K562 (cell line): ENCODE data around the gene VPS45. TPM values are rescaled to one million over a fixed set of nuclear protein-coding genes. Genes with fewer than 3 reads are reported as not detected.

Source experiments
- ATAC-seq: fragments of 200-7000 bp; cut with Tn5 transposase; 3 replicates; pipeline ENCODE4 v1.9.1; 2020; ENCODE audit warnings: moderate library complexity
- BruUV-seq: library from RNA; stranded (reverse); fragments of 400-500 nt; replicated peaks from 2 replicates; lab custom pipeline; 2021; lab: Mats Ljungman, UMichigan
- CTCF ChIA-PET: fragments of 300-600 bp; formaldehyde crosslinking; extraction: SDS; loops from one replicate; lab custom pipeline; 2021; ENCODE audit warnings: low intra/inter-chr PET ratio; lab: Yijun Ruan, JAX
- POLR2A ChIA-PET: fragments of 300-600, 350-650 bp; sonication (Branson Sonifier 250); formaldehyde crosslinking; extraction: SDS; loops from one replicate; lab custom pipeline; 2021; ENCODE audit warnings: antibody characterized with exemption, inconsistent platforms; lab: Yijun Ruan, JAX
- DNase-seq, 4 experiments: peaks; one replicate each; pipeline versions ENCODE4 v3.0.0 to v3.0.0-alpha.2; 2011 to 2018; ENCODE audit warnings: low spot score in 3 of 4, mixed read lengths in 3 of 4; ENCODE audit errors: extremely low read depth in 1 of 4
- FAIRE-seq: peaks from 2 replicates; lab custom pipeline; 2011; peaks lifted over from hg19 to GRCh38; lab: Jason Lieb, UNC
- H2AFZ ChIP-seq: 2 replicates; pipeline ENCODE4 v1.6.0; 2011; ENCODE audit warnings: low read depth, low read length, control low read depth, inconsistent platforms
- H3K27ac ChIP-seq: fragments of 200-600 bp; 3 replicates; pipeline ENCODE4 v1.8.0; 2011; ENCODE audit warnings: low read depth, mild to moderate bottlenecking, control low read depth, inconsistent platforms, low read length, moderate library complexity, mixed read lengths; ENCODE audit errors: extremely low read depth
- H3K27me3 ChIP-seq, 2 experiments: fragments of 300-600 bp in 1 of 2; 2 replicates in 1 of 2; 3 replicates in 1 of 2; pipeline versions ENCODE4 v1.6.0 to v1.8.0; 2011; ENCODE audit warnings: inconsistent platforms in 2 of 2, low read length in 2 of 2, mild to moderate bottlenecking in 1 of 2, mixed read lengths in 1 of 2, moderate library complexity in 1 of 2; ENCODE audit not compliant: control insufficient read depth in 2 of 2, insufficient read depth in 2 of 2
- H3K36me3 ChIP-seq: fragments of 300-600 bp; 3 replicates; pipeline ENCODE4 v1.8.0; 2011; ENCODE audit warnings: mild to moderate bottlenecking, low read length, inconsistent platforms; ENCODE audit not compliant: control insufficient read depth, insufficient read depth
- H3K4me1 ChIP-seq, 2 experiments: fragments of 200-600 bp in 1 of 2; replicated peaks in 1 of 2; 2 replicates in 1 of 2; 3 replicates in 1 of 2; pipeline versions ENCODE4 v1.5.1 to v1.8.0; 2011; ENCODE audit warnings: inconsistent platforms in 2 of 2, low read length in 2 of 2, mild to moderate bottlenecking in 1 of 2, mixed read lengths in 1 of 2, moderate library complexity in 1 of 2; ENCODE audit not compliant: control insufficient read depth in 2 of 2, insufficient read depth in 2 of 2
- H3K4me2 ChIP-seq: 2 replicates; pipeline ENCODE4 v1.6.1; 2011; ENCODE audit warnings: low read length, control low read depth, inconsistent platforms, mixed read lengths; ENCODE audit not compliant: insufficient read depth
- H3K4me3 ChIP-seq: fragments of 200-600 bp; sonication (generic), shearing (Covaris generic); 2 replicates; pipeline ENCODE4 v1.5.1; 2016; ENCODE audit warnings: control low read depth, inconsistent platforms
- H3K79me2 ChIP-seq: fragments of 200-600 bp; 3 replicates; pipeline ENCODE4 v1.8.0; 2011; ENCODE audit warnings: low read length, inconsistent platforms; ENCODE audit not compliant: control insufficient read depth, insufficient read depth
- H3K9ac ChIP-seq, 2 experiments: 2 replicates each; pipeline versions ENCODE4 v1.6.0 to v1.6.1; 2011; ENCODE audit warnings: low read depth in 2 of 2, low read length in 2 of 2, control low read depth in 1 of 2, inconsistent platforms in 1 of 2, mild to moderate bottlenecking in 1 of 2, mixed read lengths in 1 of 2; ENCODE audit not compliant: insufficient read depth in 1 of 2
- H3K9me1 ChIP-seq: one replicate; pipeline ENCODE4 v1.6.0; 2011; ENCODE audit warnings: inconsistent platforms, mild to moderate bottlenecking, low read length, moderate library complexity; ENCODE audit not compliant: control insufficient read depth, insufficient read depth
- H3K9me3 ChIP-seq: replicated peaks from 2 replicates; pipeline ENCODE4 v1.5.1; 2011; ENCODE audit warnings: low read depth, low read length, inconsistent platforms; ENCODE audit not compliant: control insufficient read depth, insufficient read depth
- H4K20me1 ChIP-seq: replicated peaks from 2 replicates; pipeline ENCODE4 v1.6.1; 2011; ENCODE audit warnings: low read length, inconsistent platforms, mixed read lengths; ENCODE audit not compliant: control insufficient read depth, insufficient read depth
- AFF4 ChIP-seq: sonication (generic); formaldehyde crosslinking; IDR thresholded peaks from 2 replicates; pipeline ENCODE4 v1.8.0; 2023; ENCODE audit warnings: mild to moderate bottlenecking, missing genetic modification reagents
- CEBPB ChIP-seq: fragments of 450-650 bp; IDR thresholded peaks from 2 replicates; pipeline ENCODE4 v1.6.1; 2016; ENCODE audit warnings: missing genetic modification characterization, missing compliant biosample characterization
- GTF2A2 ChIP-seq: IDR thresholded peaks from 2 replicates; pipeline ENCODE4 v1.6.1; 2016; ENCODE audit warnings: mild to moderate bottlenecking, missing genetic modification characterization, missing compliant biosample characterization
- HINFP ChIP-seq: fragments of 450-650 bp; conservative IDR thresholded peaks from 2 replicates; pipeline ENCODE4 v1.6.1; 2016; ENCODE audit warnings: missing genetic modification characterization, low read depth, mild to moderate bottlenecking, control low read depth, missing compliant biosample characterization
- THAP7 ChIP-seq: fragments of 250-450 bp; sonication (Bioruptor Pico); IDR thresholded peaks from 2 replicates; pipeline ENCODE4 v1.5.0; 2021
- ZC3H11A ChIP-seq: IDR thresholded peaks from 2 replicates; pipeline ENCODE4 v1.6.1; 2012; ENCODE audit warnings: low read depth, low read length, improper control_type of control experiment
- ZFX ChIP-seq: sonication (generic); formaldehyde crosslinking; IDR thresholded peaks from 2 replicates; pipeline ENCODE4 v1.8.0; 2022; ENCODE audit warnings: mild to moderate bottlenecking, missing genetic modification reagents, moderate library complexity
- ZNF785 ChIP-seq: fragments of 250-450 bp; sonication (Bioruptor Pico); IDR thresholded peaks from 2 replicates; pipeline ENCODE4 v1.4.0; 2020; ENCODE audit warnings: mild to moderate bottlenecking
- WGBS: fragments of 100-300 bp; shearing (Covaris generic); methylation state at CpG from one replicate; pipeline ENCODE4 v1.1.6; 2016; ENCODE audit warnings: low coverage, mixed read lengths; ENCODE audit not compliant: insufficient coverage; ENCODE audit errors: missing lambda C conversion rate; 5-methylcytosine and 5-hydroxymethylcytosine counted together
- in situ Hi-C: fragments of 300-500 bp; cut with MboI; formaldehyde crosslinking; loops from 4 replicates; pipeline ENCODE4 v1.15.0; 2018; ENCODE audit warnings: inconsistent platforms, mixed read lengths
- intact Hi-C: fragments of 100-400 bp; cut with micrococcal nuclease; formaldehyde crosslinking; loops from 2 replicates; pipeline ENCODE4 v1.14.2; 2022
- polyA plus RNA-seq, 8 experiments: library from polyadenylated mRNA; depleted of rRNA in 4 of 8; stranded (reverse) in 5 of 8; unstranded in 3 of 8; fragments of >200 nt; fragmentation: Nextera tagmentation in 2 of 8; fragmentation: Illumina TruSeq in 1 of 8; extraction: Ambion mirVana in 2 of 8; extraction: Trizol in 1 of 8; gene quantifications; 2 replicates each; pipeline versions ENCODE4 v1.2.1 to v1.2.3, GENCODE V29; 2011 to 2014; ENCODE audit warnings: inconsistent platforms in 1 of 8, missing spikeins in 1 of 8
- total RNA-seq, 7 experiments: library from RNA; depleted of rRNA in 6 of 7; stranded (reverse); fragments of >200 nt in 6 of 7; fragmentation: Illumina TruSeq in 2 of 7; extraction: Trizol in 2 of 7; gene quantifications; 2 replicates each; pipeline versions ENCODE4 v1.2.1 to v1.2.3, GENCODE V29; 2011 to 2021; ENCODE audit warnings: low replicate concordance in 1 of 7

Gene VPS45
- total and polyA plus RNA-seq, 9 of the 15 experiments (the other 6 are each of a cell fraction or from before 2014, with no cell fraction given): 17.9 to 48.2 (median 34.4) TPM

- Histone ChIP-seq H4K20me1 (no peaks in the 10 kb centered on the region), H3K4me1 (no peaks in the 10 kb centered on the region; a peak in 1 of 5 replicates), H3K9ac (no peak overlapping the region)
- TF ChIP-seq GTF2A2 (tag) (no peak), ZFX (CRISPR knock-in tag) (no peak), ZC3H11A (no peak), ZNF785 (CRISPR knock-in tag) (no peak), THAP7 (CRISPR knock-in tag) (no peak)
- TF ChIP-seq, all 486 proteins: peak for 0
- intact Hi-C loops (no loop called here), in situ Hi-C loops (no loop called here)
- 59% methylated on average over 2 of the region's 2 CpGs for WGBS
- Histone ChIP-seq H2AFZ (no peak overlapping the region), H3K4me3 (no peak overlapping the region), H3K4me2 (no peak overlapping the region), H3K9me3 (no peaks in the 10 kb centered on the region), H3K27me3 (no peaks in the 10 kb centered on the region), H3K9me1 (no peaks in the 10 kb centered on the region), H3K79me2 (no peaks in the 10 kb centered on the region), H3K36me3 (no peaks in the 10 kb centered on the region), H3K27ac (no peak overlapping the region)
- DNase-seq (no peak), FAIRE-seq (no peak), ATAC-seq (no peak)
- no TSS peak for BruUV-seq
- POLR2A ChIA-PET: interaction anchor here (1.2 kb wide), 1 partner anchor 12 kb away, joined by 3 read pairs; no protein-coding TSS in a partner anchor
- CTCF ChIA-PET: no interaction called here
These were observed 43.4 kb upstream of the VPS45 start for GRCh38 chr1:150024156-150024555.

- intact Hi-C loops: no loop called here
- Histone ChIP-seq H2AFZ (no peak overlapping the region), H3K9me3 (no peaks in the 10 kb centered on the region), H3K27ac (no peak overlapping the region), H3K4me2 (no peak overlapping the region), H3K27me3 (no peaks in the 10 kb centered on the region), H3K4me3 (no peak overlapping the region), H3K36me3 (no peaks in the 10 kb centered on the region), H3K9ac (no peak overlapping the region), H3K79me2 (no peaks in the 10 kb centered on the region), H3K9me1 (no peaks in the 10 kb centered on the region), H4K20me1 (no peaks in the 10 kb centered on the region), H3K4me1 (no peaks in the 10 kb centered on the region; a peak in 1 of 5 replicates)
- no TSS peak for BruUV-seq
- ChIA-PET CTCF (no interaction called here), POLR2A (no interaction called here)
- no peak for TF ChIP-seq HINFP (tag)
- peak; percentile 51; the same call in 1 of the 2 replicates for TF ChIP-seq CEBPB
- TF ChIP-seq AFF4 (CRISPR knock-in tag): no peak
- DNase-seq: no peak
- 60% methylated on average over 1 of the region's 1 CpG for WGBS
- no peak for ATAC-seq
- in situ Hi-C loops: no loop called here
- no peak for FAIRE-seq
These were observed 39.3 kb upstream of the VPS45 start for GRCh38 chr1:150028322-150028721.
